AG04449 (cell line): ENCODE data around the gene NAV2.

Source experiments
- CTCF ChIA-PET: fragments of 350-600 bp; formaldehyde crosslinking; extraction: SDS; loops from one replicate; lab custom pipeline; 2021; ENCODE audit warnings: antibody characterized with exemption; lab: Yijun Ruan, JAX
- POLR2A ChIA-PET: fragments of 400-600, 350-600 bp; formaldehyde crosslinking; extraction: SDS; loops from one replicate; lab custom pipeline; 2020; ENCODE audit warnings: antibody characterized with exemption, inconsistent platforms; lab: Yijun Ruan, JAX
- DNase-seq: peaks from one replicate; pipeline ENCODE4 v3.0.0-alpha.2; 2010; ENCODE audit warnings: low read depth, low spot score
- H3K4me3 ChIP-seq: 2 replicates; pipeline ENCODE4 v1.5.1; 2011; ENCODE audit warnings: low read depth, mild to moderate bottlenecking, control low read depth, low read length
- TF ChIP-seq, protein P1 (sequence below): IDR thresholded peaks from one replicate; pipeline ENCODE4 v1.5.1; 2011; ENCODE audit warnings: mild to moderate bottlenecking, moderate library complexity, low read length, control low read depth, inconsistent platforms; ENCODE audit not compliant: insufficient read depth; ENCODE audit errors: missing control alignments

The NAV2 gene

DNA sequence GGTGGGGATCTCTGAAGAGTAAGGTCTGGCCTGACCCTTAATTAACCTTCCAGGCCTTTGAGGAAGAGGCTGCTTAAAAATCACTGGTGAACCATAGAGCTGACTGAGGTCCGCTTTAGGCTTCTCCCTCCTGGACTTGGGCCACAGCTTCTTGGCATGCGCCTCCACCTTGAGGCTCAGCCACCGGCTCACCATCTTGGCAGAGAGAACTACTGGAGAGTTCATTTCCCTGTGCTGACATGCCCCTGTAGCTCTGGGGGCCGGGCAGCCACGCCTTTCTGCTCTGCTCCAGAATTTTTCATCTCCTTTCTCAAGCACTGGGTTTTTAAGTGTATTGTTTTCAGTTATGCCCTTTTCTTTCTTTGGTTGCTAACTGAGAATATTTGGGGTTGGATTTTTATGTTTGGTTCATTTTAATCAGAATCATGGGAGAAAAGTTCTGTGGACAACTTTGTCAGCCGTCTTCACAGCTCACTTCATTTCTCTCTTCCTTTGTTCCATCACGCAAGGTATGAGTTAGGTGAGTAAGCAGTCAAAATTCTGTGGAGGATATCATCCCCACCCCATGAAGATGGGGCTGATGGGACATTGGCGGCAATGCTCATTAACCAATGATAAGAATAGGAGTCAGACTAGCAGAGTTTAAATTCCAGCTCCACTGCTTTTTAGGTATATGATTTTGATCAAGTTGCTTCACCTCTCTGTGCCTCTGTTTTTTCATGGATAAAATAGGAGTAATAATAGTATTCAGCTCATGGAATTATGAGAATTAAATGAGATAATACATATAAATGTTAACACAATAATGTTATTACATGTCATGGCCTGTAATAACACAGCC, 343.7 kb downstream of the NAV2 start:
- CTCF ChIA-PET, result interaction anchor here (0.8 to 1.8 kb wide), 8 partner anchors 10 to 103 kb away, joined by 3 to 7 read pairs (median 4); no protein-coding TSS in a partner anchor
- TF ChIP-seq, protein P1, sequence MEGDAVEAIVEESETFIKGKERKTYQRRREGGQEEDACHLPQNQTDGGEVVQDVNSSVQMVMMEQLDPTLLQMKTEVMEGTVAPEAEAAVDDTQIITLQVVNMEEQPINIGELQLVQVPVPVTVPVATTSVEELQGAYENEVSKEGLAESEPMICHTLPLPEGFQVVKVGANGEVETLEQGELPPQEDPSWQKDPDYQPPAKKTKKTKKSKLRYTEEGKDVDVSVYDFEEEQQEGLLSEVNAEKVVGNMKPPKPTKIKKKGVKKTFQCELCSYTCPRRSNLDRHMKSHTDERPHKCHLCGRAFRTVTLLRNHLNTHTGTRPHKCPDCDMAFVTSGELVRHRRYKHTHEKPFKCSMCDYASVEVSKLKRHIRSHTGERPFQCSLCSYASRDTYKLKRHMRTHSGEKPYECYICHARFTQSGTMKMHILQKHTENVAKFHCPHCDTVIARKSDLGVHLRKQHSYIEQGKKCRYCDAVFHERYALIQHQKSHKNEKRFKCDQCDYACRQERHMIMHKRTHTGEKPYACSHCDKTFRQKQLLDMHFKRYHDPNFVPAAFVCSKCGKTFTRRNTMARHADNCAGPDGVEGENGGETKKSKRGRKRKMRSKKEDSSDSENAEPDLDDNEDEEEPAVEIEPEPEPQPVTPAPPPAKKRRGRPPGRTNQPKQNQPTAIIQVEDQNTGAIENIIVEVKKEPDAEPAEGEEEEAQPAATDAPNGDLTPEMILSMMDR, result no peak
- DNase-seq, result no peak
- POLR2A ChIA-PET, result no interaction called here
- no peak overlapping the region for H3K4me3 ChIP-seq

DNA sequence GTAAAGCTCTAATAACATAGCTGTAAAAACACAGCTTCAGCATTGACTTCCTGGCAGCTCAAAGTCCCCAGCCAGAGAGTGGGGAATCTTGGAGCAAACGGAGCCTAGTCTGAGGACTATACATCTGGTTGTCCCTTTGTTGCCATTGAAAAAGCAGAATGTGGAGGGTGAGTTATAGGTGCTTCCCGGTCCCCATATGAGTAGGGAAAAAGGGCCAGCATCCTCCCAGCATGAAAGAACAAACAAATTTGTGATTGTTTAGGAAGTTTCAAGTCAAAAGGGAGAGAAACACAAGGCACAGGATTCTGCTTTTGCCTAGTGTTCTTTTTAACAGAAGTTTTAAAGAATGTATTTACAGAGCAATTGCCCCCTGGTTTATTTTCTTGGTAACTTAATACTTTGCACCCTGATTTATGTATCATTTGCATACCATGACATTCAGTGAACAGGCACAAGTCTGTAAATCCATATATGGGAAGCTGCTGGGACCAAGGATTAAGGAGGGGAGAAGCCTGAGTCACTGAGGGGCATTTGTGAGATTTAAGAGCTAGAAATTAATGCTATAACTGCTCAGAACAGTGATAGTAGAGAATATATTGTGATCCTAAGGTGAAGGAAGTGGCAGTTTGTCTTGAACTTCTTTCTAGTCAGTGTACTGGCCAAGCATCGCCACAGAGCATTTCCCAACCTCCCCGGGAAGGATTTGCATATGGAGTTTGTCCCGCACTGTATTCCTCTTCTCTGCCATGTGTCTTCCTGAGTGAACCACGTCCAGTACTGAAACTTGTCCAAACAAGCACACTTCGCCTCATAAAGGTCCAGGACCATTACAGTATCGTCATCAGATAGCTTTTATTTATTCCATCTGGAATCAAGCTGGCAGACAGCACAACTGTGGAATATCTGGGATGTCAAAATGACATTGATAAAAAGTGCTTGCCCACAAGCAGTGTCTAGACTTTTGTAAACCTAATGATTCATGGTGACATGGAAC, 344.6 kb downstream of the NAV2 start:
- no peak for DNase-seq
- no peak overlapping the region for H3K4me3 ChIP-seq
- CTCF ChIA-PET, result interaction anchor here (0.8 to 1.8 kb wide), 4 partner anchors 16 to 105 kb away, joined by 3 to 7 read pairs (median 3); no protein-coding TSS in a partner anchor
- POLR2A ChIA-PET, result no interaction called here
- TF ChIP-seq, protein P1, result no peak

DNA sequence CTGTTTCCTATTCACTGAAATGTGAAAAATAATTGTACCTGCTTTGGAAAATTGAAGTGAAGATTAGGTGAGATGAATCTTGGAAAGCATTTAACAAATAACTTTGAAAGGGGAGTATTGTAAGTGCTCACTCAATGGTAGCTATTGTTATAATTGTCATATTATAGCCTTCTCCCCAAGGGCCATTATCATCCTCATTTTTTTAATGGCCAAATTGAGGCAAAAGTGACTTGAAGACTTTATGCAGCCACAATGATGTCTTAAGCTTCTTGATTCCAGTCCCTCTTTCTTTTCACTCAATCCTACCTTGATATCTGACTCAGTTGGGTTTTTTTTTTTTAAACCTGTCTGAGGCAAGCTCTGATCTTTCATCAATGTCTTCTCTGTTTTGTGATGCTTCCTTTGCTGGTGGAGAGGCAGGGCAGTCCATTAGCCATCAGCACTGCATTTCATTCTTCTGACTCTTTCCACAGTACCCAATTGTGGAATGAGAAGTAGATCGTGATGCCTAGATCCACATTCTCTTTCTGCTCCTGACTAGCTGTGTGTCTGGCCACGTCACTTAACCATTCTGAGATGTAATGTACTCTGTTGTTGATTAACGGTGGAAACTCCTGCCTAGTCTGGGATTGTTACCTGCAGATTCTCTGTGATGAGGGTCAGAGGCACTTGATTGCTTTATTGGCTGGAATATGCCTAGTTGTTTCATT, 346.3 kb downstream of the NAV2 start:
- ChIA-PET POLR2A (interaction anchor here (1.3 kb wide), 1 partner anchor 23 kb away, joined by 4 read pairs; no protein-coding TSS in a partner anchor), CTCF (interaction anchor here (1.0 to 1.7 kb wide), 5 partner anchors 9 to 107 kb away, joined by 3 to 4 read pairs (median 4); no protein-coding TSS in a partner anchor)
- DNase-seq, result no peak
- TF ChIP-seq, protein P1, result no peak
- no peak overlapping the region for H3K4me3 ChIP-seq

DNA sequence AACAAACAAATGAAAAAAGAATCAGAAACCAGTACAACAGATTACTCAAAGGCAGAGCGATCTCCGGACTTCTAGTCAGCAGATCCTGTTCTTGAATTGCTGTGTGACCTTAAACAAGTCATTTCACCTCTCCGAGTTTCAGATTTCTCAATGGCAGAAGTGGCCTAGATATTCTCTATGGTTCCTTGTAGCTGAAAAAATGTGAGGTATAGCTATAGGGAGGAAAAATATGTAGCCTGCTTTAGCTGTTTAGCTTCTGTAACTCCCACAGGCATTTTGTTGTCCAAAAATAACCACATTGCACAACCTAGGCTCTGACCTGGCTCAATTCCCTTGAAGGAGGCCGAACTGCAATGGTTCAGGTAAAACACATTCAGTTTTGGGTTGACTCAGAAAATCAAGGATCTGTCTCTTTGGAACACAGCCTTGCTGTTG, 347.0 kb downstream of the NAV2 start:
- ChIA-PET POLR2A (interaction anchor here (1.3 kb wide), 1 partner anchor 24 kb away, joined by 4 read pairs; no protein-coding TSS in a partner anchor), CTCF (interaction anchor here (1.6 to 1.7 kb wide), 2 partner anchors 23 to 51 kb away, joined by 4 read pairs; no protein-coding TSS in a partner anchor)
- no peak for DNase-seq
- no peak overlapping the region for H3K4me3 ChIP-seq
- TF ChIP-seq, protein P1, result no peak

DNA sequence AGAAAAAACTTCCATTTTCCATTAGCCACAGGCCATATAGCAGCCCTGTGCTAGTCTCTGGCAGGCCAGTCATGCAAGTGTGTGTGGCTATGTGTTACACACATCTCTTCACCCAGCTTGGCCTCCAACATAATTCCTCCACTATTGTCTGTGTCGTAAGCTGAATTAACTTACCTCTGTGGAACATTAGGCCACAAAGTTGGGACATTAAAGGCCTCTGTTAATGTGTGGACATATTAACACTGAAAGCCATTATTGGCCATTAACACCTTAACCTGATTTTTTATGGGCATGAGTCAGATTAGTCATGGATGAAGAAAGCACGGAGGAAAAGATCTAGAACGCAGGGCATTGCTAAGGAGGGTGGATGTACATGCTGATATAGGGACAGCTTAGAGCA, 347.5 kb downstream of the NAV2 start:
- TF ChIP-seq, protein P1, result no peak
- H3K4me3 ChIP-seq, result no peak overlapping the region
- CTCF ChIA-PET, result no interaction called here
- no peak for DNase-seq
- POLR2A ChIA-PET, result no interaction called here
